Retinal pigment epithelial cell (primary cell): ENCODE measurements around the gene BACH2.
"Not testable (repeated sequence)": the region's sequence is repeated elsewhere in the genome, so short reads cannot be mapped to it uniquely, and the experiment has no call there.

Source experiments
- DNase-seq: peaks from one replicate; pipeline ENCODE4 v3.0.0-alpha.2; 2010; ENCODE audit warnings: low read depth
- H3K4me3 ChIP-seq: 2 replicates; pipeline ENCODE4 v1.5.1; 2011; ENCODE audit warnings: mild to moderate bottlenecking, low read length, control low read depth, moderate library complexity
- CTCF ChIP-seq: conservative IDR thresholded peaks from 2 replicates; pipeline ENCODE4 v1.5.1; 2011; ENCODE audit warnings: low read depth, low read length, control low read depth, inconsistent platforms

Gene BACH2

GRCh38 chr6:89894169-89894568 is 402.5 kb downstream of the BACH2 start, which contains the start of gene GJA10:
Gene GJA10 (plus strand): TSS chr6:89894469. CDS start chr6:89894469, 0 bp downstream.
- DNase-seq, result no peak
- no peak for TF ChIP-seq CTCF
- no peak within 1 kb of the TSS for H3K4me3 ChIP-seq

GRCh38 chr6:89892577-89892976 is 404.1 kb downstream of the BACH2 start:
- H3K4me3 ChIP-seq, DNase-seq: not testable (repeated sequence)

- not testable (repeated sequence) for H3K4me3 ChIP-seq, DNase-seq
These were observed 405.7 kb downstream of the BACH2 start for GRCh38 chr6:89890845-89891528.

GRCh38 chr6:89888871-89889270 is 407.8 kb downstream of the BACH2 start:
- DNase-seq, result no peak
- no peak for TF ChIP-seq CTCF
- no peak overlapping the region for H3K4me3 ChIP-seq

- DNase-seq, result no peak
- TF ChIP-seq CTCF, result no peak
- H3K4me3 ChIP-seq, result no peak overlapping the region
These were observed 408.5 kb downstream of the BACH2 start for GRCh38 chr6:89888138-89888514.

- no peak overlapping the region for H3K4me3 ChIP-seq
- TF ChIP-seq CTCF, result no peak
- no peak for DNase-seq
These were observed 409.0 kb downstream of the BACH2 start for GRCh38 chr6:89887452-89888137.

- no peak overlapping the region for H3K4me3 ChIP-seq
- TF ChIP-seq CTCF, result no peak
- no peak for DNase-seq
These were observed 410.1 kb downstream of the BACH2 start for GRCh38 chr6:89886378-89887120.
